ENCODE data around the gene NNAT. TPM values are rescaled to one million over a fixed set of nuclear protein-coding genes. Genes with fewer than 3 reads are reported as not detected.

Gene NNAT
- total and polyA plus RNA-seq, 7 donors, result 7.8 to 125 (median 85.8) TPM; not detected in 1

- H3K27ac ChIP-seq, result no peak overlapping the region
- H3K9me3 ChIP-seq, result no peaks in the 10 kb centered on the region
- peak; percentile 24 for DNase-seq
- H3K4me3 ChIP-seq, result no peak overlapping the region
- no peaks in the 10 kb centered on the region for H3K4me1 ChIP-seq
- no peaks in the 10 kb centered on the region for H3K27me3 ChIP-seq
- intact Hi-C loops (cut with DNase I), result no loop called here
- 70 to 78% methylated on average over 5 of the region's 5 CpGs for WGBS, 2 donors
- no peaks in the 10 kb centered on the region for H3K36me3 ChIP-seq
- TF ChIP-seq EP300 (IDR thresholded peaks at IDR 0.05), result no peak
- no peak for TF ChIP-seq POLR2A (IDR thresholded peaks at IDR 0.05)
- TF ChIP-seq CTCF (IDR thresholded peaks at IDR 0.05), result no peak
- TF ChIP-seq POLR2AphosphoS5 (IDR thresholded peaks at IDR 0.05), result no peak
Observed at GRCh38 chr20:37475252-37475651, 45.8 kb upstream of the NNAT start.

GRCh38 chr20:37477041-37477440 lies 44.0 kb upstream of the NNAT start:
- no peak for DNase-seq
- no peak overlapping the region for H3K27ac ChIP-seq
- H3K9me3 ChIP-seq, result no peaks in the 10 kb centered on the region
- no peaks in the 10 kb centered on the region for H3K36me3 ChIP-seq
- TF ChIP-seq POLR2AphosphoS5 (IDR thresholded peaks at IDR 0.05), result no peak
- no peak for TF ChIP-seq CTCF (IDR thresholded peaks at IDR 0.05)
- no peak for TF ChIP-seq POLR2A (IDR thresholded peaks at IDR 0.05)
- no peak for TF ChIP-seq EP300 (IDR thresholded peaks at IDR 0.05)
- 55 to 63% methylated on average over 3 of the region's 3 CpGs for WGBS, 2 donors
- no peaks in the 10 kb centered on the region for H3K4me1 ChIP-seq
- intact Hi-C loops (cut with DNase I), result no loop called here
- H3K4me3 ChIP-seq, result no peak overlapping the region
- H3K27me3 ChIP-seq, result no peaks in the 10 kb centered on the region

- no peak overlapping the region for H3K4me3 ChIP-seq
- no peak overlapping the region for H3K27ac ChIP-seq
- no peaks in the 10 kb centered on the region for H3K36me3 ChIP-seq
- no peaks in the 10 kb centered on the region for H3K9me3 ChIP-seq
- H3K4me1 ChIP-seq, result no peaks in the 10 kb centered on the region
- intact Hi-C loops (cut with DNase I), result no loop called here
- 80 to 85% methylated on average over 6 of the region's 6 CpGs for WGBS, 2 donors
- no peak for TF ChIP-seq EP300 (IDR thresholded peaks at IDR 0.05)
- TF ChIP-seq POLR2A (IDR thresholded peaks at IDR 0.05), result no peak
- H3K27me3 ChIP-seq, result no peaks in the 10 kb centered on the region
- no peak for DNase-seq
Observed at GRCh38 chr20:37479266-37479665, 41.8 kb upstream of the NNAT start.

- no peak overlapping the region for H3K4me3 ChIP-seq
- DNase-seq, result no peak
- intact Hi-C loops (cut with DNase I), result no loop called here
- no peak overlapping the region for H3K27ac ChIP-seq
- no peaks in the 10 kb centered on the region for H3K9me3 ChIP-seq
- no peaks in the 10 kb centered on the region for H3K27me3 ChIP-seq
- no peaks in the 10 kb centered on the region for H3K36me3 ChIP-seq
- TF ChIP-seq CTCF (IDR thresholded peaks at IDR 0.05) (no peak), EP300 (IDR thresholded peaks at IDR 0.05) (no peak), POLR2AphosphoS5 (IDR thresholded peaks at IDR 0.05) (no peak), POLR2A (IDR thresholded peaks at IDR 0.05) (no peak)
- 87 to 91% methylated on average over 9 of the region's 9 CpGs for WGBS, 2 donors
- no peaks in the 10 kb centered on the region for H3K4me1 ChIP-seq
Observed at GRCh38 chr20:37479925-37480691, 40.9 kb upstream of the NNAT start.

DNA sequence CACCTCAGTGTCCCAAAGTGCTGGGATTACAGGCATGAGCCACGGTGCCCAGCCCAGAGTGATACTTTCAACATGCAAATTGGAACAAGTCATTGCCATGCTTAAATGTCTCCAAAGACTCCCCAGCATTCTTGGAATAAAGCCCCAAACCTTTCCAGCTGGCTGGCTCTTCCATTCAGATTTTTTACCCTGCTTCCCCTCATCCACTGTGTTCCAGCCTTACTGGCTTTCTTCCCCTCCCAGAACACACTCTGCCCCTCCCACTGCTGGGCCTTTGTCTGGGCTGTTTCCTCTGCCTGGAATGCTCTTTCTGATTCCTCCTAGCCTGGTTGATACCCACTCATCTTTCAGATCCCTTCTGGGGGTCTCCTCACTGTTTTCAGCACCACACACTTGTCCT lies 40.1 kb upstream of the NNAT start:
- WGBS, 2 donors, result 70 to 83% methylated on average over 1 of the region's 1 CpG
- H3K27me3 ChIP-seq, result no peaks in the 10 kb centered on the region
- TF ChIP-seq EP300 (IDR thresholded peaks at IDR 0.05), result no peak
- TF ChIP-seq POLR2AphosphoS5 (IDR thresholded peaks at IDR 0.05), result no peak
- TF ChIP-seq CTCF (IDR thresholded peaks at IDR 0.05), result no peak
- TF ChIP-seq POLR2A (IDR thresholded peaks at IDR 0.05), result no peak

More for the DNA sequence above, 40.1 kb upstream of the NNAT start:
- Histone ChIP-seq H3K9me3 (no peaks in the 10 kb centered on the region), H3K36me3 (no peaks in the 10 kb centered on the region), H3K4me3 (no peak overlapping the region), H3K27ac (no peak overlapping the region), H3K4me1 (no peaks in the 10 kb centered on the region)
- intact Hi-C loops (cut with DNase I), result no loop called here
- peak; percentile 25 for DNase-seq

Data from sigmoid colon (tissue), 7 donors.